Mucosa of descending colon (tissue), 3 donors: ENCODE data around the gene KSR1. TPM values are rescaled to one million over a fixed set of nuclear protein-coding genes. Genes with fewer than 3 reads are reported as not detected.

ENCODE experiments used
- ATAC-seq: fragments of 200-7000 bp; cut with Tn5 transposase; one replicate; pipeline ENCODE4 v1.9.1; 2020; ENCODE audit warnings: mild to moderate bottlenecking, moderate library complexity
- DNase-seq, 3 donors: peaks; one replicate each; pipeline ENCODE4 v3.0.0-alpha.2; 2020
- H3K36me3 ChIP-seq: fragments of 200-600 bp; one replicate; pipeline ENCODE4 v1.8.0; 2021; ENCODE audit warnings: low read depth, mild to moderate bottlenecking
- H3K4me1 ChIP-seq: fragments of 200-600 bp; one replicate; pipeline ENCODE4 v1.8.0; 2021; ENCODE audit warnings: low read depth, mild to moderate bottlenecking
- H3K4me3 ChIP-seq: fragments of 200-600 bp; one replicate; pipeline ENCODE4 v1.8.0; 2021; ENCODE audit warnings: mild to moderate bottlenecking
- H3K9me3 ChIP-seq: fragments of 200-600 bp; one replicate; pipeline ENCODE4 v1.8.0; 2021; ENCODE audit warnings: mild to moderate bottlenecking
- CTCF ChIP-seq: fragments of 200-600 bp; IDR thresholded peaks from one replicate; pipeline ENCODE4 v1.8.0; 2022; ENCODE audit warnings: antibody characterized with exemption, mild to moderate bottlenecking
- intact Hi-C, 2 donors: fragments of 100-400 bp; cut with DNase I in 1 of 2; cut with micrococcal nuclease in 1 of 2; formaldehyde crosslinking; loops; one replicate each; pipeline versions ENCODE4 v1.11.0 to v1.11.1; 2022; cut with DNase I, micrococcal nuclease
- total RNA-seq, 3 donors: library from RNA; stranded (reverse); fragmentation: NEBNext Ultra II Directional in 2 of 3; extraction: Animal tissue kit (Norgen Biotek cat#: 25700) in 2 of 3; gene quantifications; one replicate each; pipeline versions ENCODE4 v1.2.1 to v1.2.4, GENCODE V29; 2021 to 2023
- donor health status: DM: no; HTN: no; CAD: no; lungs with moderate emphysema.
- donor health status: DM: no; HTN: no; CAD: no.
- donor health status: DM: no; HTN: yes; CAD: no.

Gene KSR1
- total RNA-seq, 3 donors from 2014 or later: 20.5 to 50.4 (median 21.3) TPM

- intact Hi-C loops: no loop called here
- no peaks in the 10 kb centered on the region for H3K9me3 ChIP-seq
- ATAC-seq (no peak), DNase-seq (no peak)
- no peaks in the 10 kb centered on the region for H3K36me3 ChIP-seq
- no peak overlapping the region for H3K4me3 ChIP-seq
- no peak for TF ChIP-seq CTCF
- no peaks in the 10 kb centered on the region for H3K4me1 ChIP-seq
These were observed 42.5 kb upstream of the KSR1 start for GRCh38 chr17:27413792-27414191.

GRCh38 chr17:27414271-27414670 is 42.0 kb upstream of the KSR1 start:
- no peaks in the 10 kb centered on the region for H3K9me3 ChIP-seq
- TF ChIP-seq CTCF: no peak
- intact Hi-C loops: no loop called here
- no peak overlapping the region for H3K4me3 ChIP-seq
- no peaks in the 10 kb centered on the region for H3K36me3 ChIP-seq
- no peaks in the 10 kb centered on the region for H3K4me1 ChIP-seq
- ATAC-seq (no peak), DNase-seq (no peak)

GRCh38 chr17:27414694-27415093 is 41.6 kb upstream of the KSR1 start:
- ATAC-seq: no peak
- H3K36me3 ChIP-seq: no peaks in the 10 kb centered on the region
- intact Hi-C loops: no loop called here
- no peaks in the 10 kb centered on the region for H3K9me3 ChIP-seq
- no peak overlapping the region for H3K4me3 ChIP-seq
- DNase-seq: no peak
- H3K4me1 ChIP-seq: no peaks in the 10 kb centered on the region
- no peak for TF ChIP-seq CTCF

GRCh38 chr17:27415120-27415795 is 41.0 kb upstream of the KSR1 start:
- TF ChIP-seq CTCF: no peak
- Histone ChIP-seq H3K9me3 (no peaks in the 10 kb centered on the region), H3K4me1 (no peaks in the 10 kb centered on the region), H3K36me3 (no peaks in the 10 kb centered on the region), H3K4me3 (no peak overlapping the region)
- intact Hi-C loops: no loop called here
- DNase-seq: no peak
- ATAC-seq: no peak

- ATAC-seq: no peak
- intact Hi-C loops: no loop called here
These were observed 38.5 kb upstream of the KSR1 start for GRCh38 chr17:27417596-27418365.

More at GRCh38 chr17:27417596-27418365, 38.5 kb upstream of the KSR1 start:
- Histone ChIP-seq H3K36me3 (no peaks in the 10 kb centered on the region), H3K9me3 (no peaks in the 10 kb centered on the region), H3K4me1 (no peaks in the 10 kb centered on the region), H3K4me3 (no peak overlapping the region)
- DNase-seq: no peak
- TF ChIP-seq CTCF: no peak
